IMR-90 (cell line): ENCODE data around the gene SETD3. TPM values are rescaled to one million over a fixed set of nuclear protein-coding genes. Genes with fewer than 3 reads are reported as not detected.

Experiments used
- ATAC-seq: fragments of 200-7000 bp; cut with Tn5 transposase; 2 replicates; pipeline ENCODE4 v1.9.1; 2020; ENCODE audit warnings: low read depth, mild to moderate bottlenecking, moderate library complexity
- BruUV-seq: library from RNA; stranded (reverse); fragments of 400-500 nt; replicated peaks from 2 replicates; lab custom pipeline; 2021; lab: Mats Ljungman, UMichigan
- CTCF ChIA-PET: fragments of 300-600 bp; formaldehyde crosslinking; extraction: SDS; loops from one replicate; lab custom pipeline; 2021; ENCODE audit warnings: antibody characterized with exemption; lab: Yijun Ruan, JAX
- POLR2A ChIA-PET: fragments of 300-600 bp; sonication (Branson Sonifier 250); formaldehyde crosslinking; loops from one replicate; lab custom pipeline; 2022; ENCODE audit warnings: antibody characterized with exemption; ENCODE audit not compliant: unreplicated experiment; lab: Charles Lee
- DNase-seq: peaks from one replicate; pipeline ENCODE4 v3.0.0; 2013
- H2AFZ ChIP-seq: replicated peaks from 2 replicates; pipeline ENCODE3; 2013; ENCODE audit warnings: low read length, mild to moderate bottlenecking; ENCODE audit not compliant: poor library complexity
- H2AK5ac ChIP-seq: 2 replicates; pipeline ENCODE4 v1.6.1; 2013; ENCODE audit warnings: low read depth, low read length, inconsistent platforms
- H2AK9ac ChIP-seq: replicated peaks from 2 replicates; pipeline ENCODE3; 2013; ENCODE audit warnings: mild to moderate bottlenecking, low read depth, low read length, moderate library complexity; ENCODE audit not compliant: poor library complexity
- H2BK120ac ChIP-seq: 2 replicates; pipeline ENCODE4 v1.6.1; 2013; ENCODE audit warnings: low read depth, low read length, inconsistent platforms
- H2BK15ac ChIP-seq: 3 replicates; pipeline ENCODE4 v1.6.1; 2013; ENCODE audit warnings: low read depth, low read length, inconsistent platforms
- H2BK20ac ChIP-seq: 2 replicates; pipeline ENCODE4 v1.6.1; 2013; ENCODE audit warnings: low read depth, mild to moderate bottlenecking, inconsistent platforms, low read length, moderate library complexity
- H2BK5ac ChIP-seq: 2 replicates; pipeline ENCODE4 v1.6.1; 2013; ENCODE audit warnings: mild to moderate bottlenecking, low read depth, low read length, inconsistent platforms; ENCODE audit not compliant: poor library complexity, severe bottlenecking
- H3K14ac ChIP-seq: replicated peaks from 2 replicates; pipeline ENCODE4 v1.6.1; 2013; ENCODE audit warnings: low read depth, low read length, inconsistent platforms
- H3K18ac ChIP-seq: 2 replicates; pipeline ENCODE4 v1.6.1; 2013; ENCODE audit warnings: low read depth, low read length, control low read depth
- H3K23ac ChIP-seq: 2 replicates; pipeline ENCODE4 v1.6.1; 2013; ENCODE audit warnings: low read depth, low read length, inconsistent platforms
- H3K27ac ChIP-seq: 2 replicates; pipeline ENCODE4 v1.5.1; 2013; ENCODE audit warnings: mild to moderate bottlenecking, control low read depth, low read length; ENCODE audit not compliant: insufficient read depth
- H3K27me3 ChIP-seq: 2 replicates; pipeline ENCODE4 v1.6.1; 2013; ENCODE audit warnings: low read length; ENCODE audit not compliant: control insufficient read depth, insufficient read depth
- H3K36me3 ChIP-seq: 2 replicates; pipeline ENCODE4 v1.6.1; 2013; ENCODE audit warnings: low read length, mixed read lengths; ENCODE audit not compliant: control insufficient read depth, insufficient read depth
- H3K4ac ChIP-seq: 2 replicates; pipeline ENCODE4 v1.6.1; 2013; ENCODE audit warnings: low read depth, low read length, inconsistent platforms
- H3K4me1 ChIP-seq: 2 replicates; pipeline ENCODE4 v1.6.1; 2013; ENCODE audit warnings: low read length, mixed read lengths; ENCODE audit not compliant: control insufficient read depth, insufficient read depth
- H3K4me2 ChIP-seq: 2 replicates; pipeline ENCODE4 v1.6.1; 2013; ENCODE audit warnings: low read depth, mild to moderate bottlenecking, control low read depth, low read length, moderate library complexity
- H3K4me3 ChIP-seq: 2 replicates; pipeline ENCODE4 v1.5.1; 2013; ENCODE audit warnings: low read depth, mild to moderate bottlenecking, control low read depth, low read length, moderate library complexity; ENCODE audit not compliant: insufficient read depth
- H3K56ac ChIP-seq: 2 replicates; pipeline ENCODE4 v1.6.1; 2013; ENCODE audit warnings: low read length, inconsistent platforms; ENCODE audit not compliant: insufficient read depth; ENCODE audit errors: extremely low read depth
- H3K79me1 ChIP-seq, 2 experiments: 2 replicates each; pipeline ENCODE4 v1.6.1; 2013; ENCODE audit warnings: low read length in 2 of 2, inconsistent platforms in 1 of 2, low read depth in 1 of 2
- H3K9ac ChIP-seq: 2 replicates; pipeline ENCODE4 v1.6.1; 2013; ENCODE audit warnings: low read depth, low read length, control low read depth
- H3K9me1 ChIP-seq: 2 replicates; pipeline ENCODE4 v1.6.1; 2013; ENCODE audit warnings: low read length, inconsistent platforms; ENCODE audit not compliant: insufficient read depth
- H3K9me3 ChIP-seq: 2 replicates; pipeline ENCODE4 v1.6.1; 2013; ENCODE audit warnings: low read length; ENCODE audit not compliant: control insufficient read depth, insufficient read depth
- H4K20me1 ChIP-seq: 2 replicates; pipeline ENCODE4 v1.6.1; 2013; ENCODE audit warnings: low read length, inconsistent platforms; ENCODE audit not compliant: insufficient read depth
- H4K5ac ChIP-seq: 2 replicates; pipeline ENCODE4 v1.6.1; 2013; ENCODE audit warnings: mild to moderate bottlenecking, low read depth, low read length, control low read depth
- H4K8ac ChIP-seq, 2 experiments: 2 replicates each; pipeline ENCODE4 v1.6.1; 2013; ENCODE audit warnings: low read depth in 2 of 2, low read length in 2 of 2, control low read depth in 1 of 2, inconsistent platforms in 1 of 2
- H4K91ac ChIP-seq: 2 replicates; pipeline ENCODE4 v1.6.1; 2013; ENCODE audit warnings: low read depth, low read length, inconsistent platforms; ENCODE audit not compliant: insufficient read depth
- BHLHE40 ChIP-seq: fragments of 150-350 bp; IDR thresholded peaks from 2 replicates; pipeline ENCODE4 v1.6.1; 2016; ENCODE audit warnings: mild to moderate bottlenecking, low read depth, low read length
- FOS ChIP-seq: fragments of 150-350 bp; IDR thresholded peaks from 2 replicates; pipeline ENCODE4 v1.6.1; 2016; ENCODE audit warnings: low read depth, low read length
- POLR2A ChIP-seq: IDR thresholded peaks from 2 replicates; pipeline ENCODE4 v1.6.1; 2012; ENCODE audit warnings: mild to moderate bottlenecking, low read depth, low read length
- USF2 ChIP-seq: fragments of 150-350 bp; IDR thresholded peaks from 2 replicates; pipeline ENCODE4 v1.6.1; 2017; ENCODE audit warnings: mild to moderate bottlenecking, antibody characterized with exemption, low read length, low read depth
- WGBS, 2 experiments: methylation state at CpG; one replicate each; pipeline versions ENCODE4 v1.1.5 to v1.1.7; 2013; ENCODE audit warnings: missing lambda C conversion rate in 2 of 2; ENCODE audit not compliant: insufficient read length in 1 of 2; ENCODE audit errors: extremely low coverage in 2 of 2; 5-methylcytosine and 5-hydroxymethylcytosine counted together
- dilution Hi-C: fragments of 300-500 bp; cut with HindIII; formaldehyde crosslinking; loops from one replicate; pipeline ENCODE4 v1.14.3; 2018; ENCODE audit warnings: low sequenced_read_pairs; ENCODE audit not compliant: unreplicated experiment
- in situ Hi-C: fragments of 300-500 bp; cut with MboI; formaldehyde crosslinking; loops from 3 replicates; pipeline ENCODE4 v1.14.3; 2019; ENCODE audit warnings: low sequenced_read_pairs, inconsistent platforms, mixed read lengths
- intact Hi-C: fragments of 100-400 bp; cut with micrococcal nuclease; formaldehyde crosslinking; loops from 2 replicates; pipeline ENCODE4 v1.10.0; 2022
- polyA plus RNA-seq, 3 experiments: library from polyadenylated mRNA; depleted of rRNA; stranded (reverse); fragments of >200 nt; gene quantifications; 2 replicates each; pipeline ENCODE4 v1.2.3, GENCODE V29; 2012; ENCODE audit warnings: low replicate concordance in 1 of 3
- total RNA-seq: library from RNA; depleted of rRNA; stranded (reverse); fragments of >200 nt; gene quantifications from 2 replicates; pipeline ENCODE4 v1.2.3, GENCODE V29; 2012

The SETD3 gene
- total and polyA plus RNA-seq, 2 of the 4 experiments (the other 2 are of a cell fraction), result 18.8 to 31.9 TPM

- no peak overlapping the region for H4K5ac ChIP-seq
- WGBS, 2 experiments, result 95% methylated on average over 10 of the region's 27 CpGs; no CpG with 5 or more reads in 1 of the 2 experiments
- no peak overlapping the region for H3K4me3 ChIP-seq
- in situ Hi-C loops (no loop called here), intact Hi-C loops (no loop called here), dilution Hi-C loops (no loop called here)
- no peak overlapping the region for H2AFZ ChIP-seq
- H4K20me1 ChIP-seq, result peaks cover 44% of the 10 kb centered on the region
- no peak overlapping the region for H3K14ac ChIP-seq
- ChIA-PET CTCF (interaction anchor here (1.7 kb wide), 1 partner anchor 94 kb away, joined by 4 read pairs; no protein-coding TSS in a partner anchor), POLR2A (no interaction called here)
- no peak overlapping the region for H2BK15ac ChIP-seq
- H3K4me2 ChIP-seq, result no peak overlapping the region
- H3K9ac ChIP-seq, result no peak overlapping the region
- TF ChIP-seq POLR2A, result no peak
- TF ChIP-seq USF2, result no peak
- TF ChIP-seq BHLHE40, result no peak
- TF ChIP-seq FOS, result no peak
- no peak for ATAC-seq
- no peak overlapping the region for H4K91ac ChIP-seq
- no TSS peak for BruUV-seq
- H4K8ac ChIP-seq, result no peak overlapping the region
- H3K4me1 ChIP-seq, result peaks cover 15% of the 10 kb centered on the region
- no peak overlapping the region for H3K4ac ChIP-seq
- H2AK5ac ChIP-seq, result no peak overlapping the region
- H3K23ac ChIP-seq, result no peak overlapping the region
- DNase-seq, result no peak
- H2BK120ac ChIP-seq, result no peak overlapping the region
- no peak overlapping the region for H3K56ac ChIP-seq
- H3K9me3 ChIP-seq, result no peaks in the 10 kb centered on the region
- H3K27me3 ChIP-seq, result no peaks in the 10 kb centered on the region
- peaks cover 21% of the 10 kb centered on the region for H3K36me3 ChIP-seq
- no peak overlapping the region for H2BK5ac ChIP-seq
- H3K79me1 ChIP-seq, result peaks cover 13 to 62% of the 10 kb centered on the region in 2 experiments
- H3K18ac ChIP-seq, result no peak overlapping the region
- no peak overlapping the region for H3K27ac ChIP-seq
- no peaks in the 10 kb centered on the region for H3K9me1 ChIP-seq
- no peak overlapping the region for H2BK20ac ChIP-seq
- no peak overlapping the region for H2AK9ac ChIP-seq
These were observed 34.9 kb upstream of the SETD3 start for GRCh38 chr14:99515301-99516155.
